HK-2 (cell line): ENCODE results near the gene OR2F2.

Source experiments
- DNase-seq: peaks from one replicate; pipeline ENCODE4 v3.0.0-alpha.2; 2018; ENCODE audit not compliant: unreplicated experiment

Gene OR2F2

GRCh38 chr7:143914938-143915652, 19.9 kb upstream of the OR2F2 start:
- DNase-seq = no peak

- DNase-seq = no peak
Observed at GRCh38 chr7:143924851-143925250, 10.2 kb upstream of the OR2F2 start.

- no peak for DNase-seq
Observed at GRCh38 chr7:143929224-143929920, 5.7 kb upstream of the OR2F2 start.

GRCh38 chr7:143931739-143932138, 3.3 kb upstream of the OR2F2 start:
- no peak for DNase-seq

GRCh38 chr7:143936087-143937009, 1.3 kb downstream of the OR2F2 start:
- no peak for DNase-seq

- no peak for DNase-seq
Observed at GRCh38 chr7:143938379-143939243, 3.6 kb downstream of the OR2F2 start.

- no peak for DNase-seq
Observed at GRCh38 chr7:143945423-143945822, 10.4 kb downstream of the OR2F2 start.

- DNase-seq = no peak
Observed at GRCh38 chr7:143947111-143947510, 12.1 kb downstream of the OR2F2 start.

- no peak for DNase-seq
Observed at GRCh38 chr7:143948733-143949132, 13.7 kb downstream of the OR2F2 start.

- DNase-seq = no peak
Observed at GRCh38 chr7:143953421-143953820, 18.4 kb downstream of the OR2F2 start.

GRCh38 chr7:143954135-143954534, 19.1 kb downstream of the OR2F2 start:
- DNase-seq = no peak

GRCh38 chr7:143954544-143954943, 19.5 kb downstream of the OR2F2 start, which contains the start of gene OR2F1:
TSS of gene OR2F1 (plus strand) at chr7:143954844. CDS start at chr7:143959971, 5,127 bp downstream.
- DNase-seq = no peak

GRCh38 chr7:143958781-143959180, 23.7 kb downstream of the OR2F2 start:
- no peak for DNase-seq

GRCh38 chr7:143960813-143961610, 26.0 kb downstream of the OR2F2 start:
- no peak for DNase-seq

GRCh38 chr7:143965280-143965679, 30.2 kb downstream of the OR2F2 start:
- no peak for DNase-seq

- DNase-seq = no peak
Observed at GRCh38 chr7:143967398-143967797, 32.4 kb downstream of the OR2F2 start.

GRCh38 chr7:143973870-143974416, 38.9 kb downstream of the OR2F2 start:
- DNase-seq = no peak

- no peak for DNase-seq
Observed at GRCh38 chr7:143974459-143974858, 39.4 kb downstream of the OR2F2 start.

GRCh38 chr7:143975617-143976016, 40.6 kb downstream of the OR2F2 start:
- no peak for DNase-seq

GRCh38 chr7:143978585-143978984, 43.6 kb downstream of the OR2F2 start:
- DNase-seq = no peak
